ENCODE data around the gene SLC4A1.

Gene SLC4A1

DNA sequence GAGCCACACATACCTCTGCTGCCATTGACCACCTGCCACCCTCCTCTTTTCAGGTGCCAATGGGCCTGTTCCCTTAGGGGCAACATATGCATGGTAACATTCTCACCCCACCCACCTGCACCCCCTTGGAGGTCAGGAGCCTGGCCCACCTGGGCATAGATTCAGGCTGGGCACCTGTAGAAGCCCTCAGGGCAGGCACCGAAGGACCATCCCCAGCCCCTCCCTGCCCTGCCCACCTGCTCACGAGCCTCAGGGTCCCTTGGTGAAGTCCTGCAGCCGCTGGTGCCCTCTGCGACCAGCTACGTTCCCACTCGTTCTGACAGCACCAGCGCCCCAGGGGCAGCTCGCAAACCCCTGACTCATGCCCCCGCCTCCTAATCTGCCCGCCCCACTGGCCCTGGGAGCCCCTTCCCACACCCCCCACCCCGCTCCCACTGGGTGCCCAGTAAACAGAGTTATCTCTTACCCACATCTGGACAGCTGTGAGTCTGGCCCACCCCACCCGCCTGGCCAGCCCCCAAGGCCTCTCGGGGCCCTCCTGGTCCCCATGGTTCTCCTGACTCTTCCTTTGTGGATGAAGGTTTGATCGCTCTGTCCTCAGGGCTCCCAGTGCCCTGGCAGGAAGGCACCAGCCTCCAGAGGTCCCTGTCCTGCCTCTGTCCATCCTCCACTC is at the start of gene SLC4A1:
SLC4A1 (minus strand) TSS at position 318 of the 673 bp plus-strand sequence. CDS start 5,269 bp downstream, outside the sequence.
- no peak for DNase-seq

DNA sequence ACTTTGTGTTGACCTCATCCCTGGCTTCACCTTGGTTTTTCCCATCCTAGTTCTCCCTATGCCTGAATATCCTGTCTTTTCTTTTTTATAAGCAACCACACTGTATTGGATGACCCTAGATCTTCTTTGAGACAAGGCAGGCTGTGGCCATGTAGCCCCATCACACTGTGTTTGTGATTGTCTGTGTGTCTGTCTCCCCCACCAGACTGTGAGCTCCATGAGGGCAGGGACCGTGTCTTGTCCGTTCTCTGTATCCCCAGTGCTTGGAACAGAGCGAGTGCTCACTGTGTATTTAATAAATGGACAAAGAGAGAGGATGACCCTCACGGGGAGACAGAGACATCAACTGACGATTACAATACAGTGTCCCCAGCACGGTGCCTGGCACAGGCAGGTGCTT is 49.6 kb upstream of the SLC4A1 start:
- DNase-seq: no peak

DNA sequence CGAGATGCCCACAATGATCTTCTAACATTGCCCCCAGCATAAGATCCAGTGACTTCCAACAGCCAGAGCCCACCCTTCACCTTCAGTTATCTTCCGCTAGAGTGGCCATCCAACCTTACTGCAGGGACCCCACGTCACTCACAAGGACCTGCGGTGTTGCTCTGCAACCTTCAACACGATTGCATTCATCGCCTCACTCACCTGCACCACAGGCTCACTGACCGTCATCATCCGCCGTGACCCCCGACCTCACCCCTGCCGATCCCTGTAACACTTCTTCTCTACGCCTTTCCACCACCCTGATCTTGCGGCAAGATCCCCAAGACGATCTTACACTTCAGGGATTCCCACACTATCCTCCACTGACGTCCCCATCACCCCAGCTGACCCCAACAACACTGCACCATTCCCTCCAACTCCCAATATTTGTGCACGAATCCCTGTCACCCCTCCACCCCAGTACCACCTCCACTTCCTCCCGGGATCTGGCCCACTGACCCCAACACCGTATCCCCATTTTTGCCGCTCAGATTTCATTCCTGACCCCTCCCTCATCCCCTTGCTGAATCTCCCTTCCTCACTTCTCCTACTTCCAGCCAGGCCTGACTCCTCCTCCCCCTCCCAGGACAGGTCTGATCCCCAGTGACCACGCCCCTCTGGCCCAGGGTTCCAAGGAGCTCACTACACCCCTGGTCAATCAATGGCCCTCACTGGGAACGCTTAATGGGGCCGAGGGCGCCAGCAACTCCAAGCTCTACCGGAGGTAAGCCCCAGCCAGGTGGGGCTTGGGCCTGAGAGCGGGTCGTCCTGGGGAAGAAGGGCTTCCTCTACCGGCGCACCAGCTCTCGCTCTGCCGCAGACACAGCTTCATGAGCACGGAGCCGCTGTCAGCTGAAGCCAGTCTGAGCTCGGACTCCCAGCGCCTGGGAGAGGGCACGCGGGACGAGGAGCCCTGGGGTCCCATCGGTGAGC is 48.1 kb upstream of the SLC4A1 start:
- no peak for DNase-seq

DNA sequence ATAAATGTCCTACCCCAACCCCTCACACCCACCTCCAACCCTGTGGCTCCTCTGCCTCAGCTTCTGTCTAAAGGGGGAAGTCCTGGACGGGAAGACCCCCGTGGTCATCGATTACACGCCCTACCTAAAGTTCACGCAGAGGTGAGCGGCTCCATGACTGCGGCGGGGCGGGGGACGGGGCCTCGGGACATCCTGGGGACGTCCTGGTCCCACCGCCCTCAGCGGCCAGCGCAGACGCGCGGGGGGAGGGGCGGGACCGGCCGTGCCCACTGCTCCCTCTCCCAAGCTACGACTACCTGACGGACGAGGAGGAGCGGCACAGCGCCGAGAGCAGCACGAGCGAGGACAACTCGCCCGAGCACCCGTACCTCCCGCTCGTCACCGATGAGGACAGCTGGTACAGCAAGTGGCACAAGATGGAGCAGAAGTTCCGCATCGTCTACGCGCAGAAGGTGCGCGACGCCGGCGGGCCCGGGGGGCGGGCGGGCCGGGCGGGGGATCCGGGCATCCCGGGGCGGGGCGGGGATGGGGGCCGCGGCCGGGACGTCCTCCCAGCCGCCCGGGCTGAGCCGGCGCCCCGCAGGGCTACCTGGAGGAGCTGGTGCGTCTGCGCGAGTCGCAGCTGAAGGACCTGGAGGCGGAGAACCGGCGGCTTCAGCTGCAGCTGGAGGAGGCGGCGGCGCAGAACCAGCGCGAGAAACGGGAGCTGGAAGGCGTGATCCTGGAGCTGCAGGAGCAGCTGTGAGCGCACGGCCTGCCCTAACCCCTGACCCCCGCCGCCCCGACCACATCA is 47.1 kb upstream of the SLC4A1 start:
- no peak for DNase-seq

DNA sequence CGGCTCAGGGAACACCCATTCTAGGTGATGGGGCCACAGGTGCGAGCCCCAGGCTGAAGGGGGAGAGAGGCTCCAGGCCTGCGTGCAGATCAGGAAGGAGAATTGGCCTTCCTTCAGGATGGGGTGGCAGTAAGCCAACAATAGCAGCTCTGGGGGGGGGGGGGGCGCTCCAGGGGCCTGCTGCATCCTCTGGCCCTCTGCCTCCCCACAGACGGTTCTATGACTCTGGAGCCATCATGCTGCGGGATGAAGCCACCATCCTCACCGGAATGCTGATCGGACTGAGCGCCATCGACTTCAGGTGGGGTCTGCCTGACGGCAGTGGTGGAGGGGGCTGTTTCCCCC is 46.6 kb upstream of the SLC4A1 start:
- DNase-seq: no peak

DNA sequence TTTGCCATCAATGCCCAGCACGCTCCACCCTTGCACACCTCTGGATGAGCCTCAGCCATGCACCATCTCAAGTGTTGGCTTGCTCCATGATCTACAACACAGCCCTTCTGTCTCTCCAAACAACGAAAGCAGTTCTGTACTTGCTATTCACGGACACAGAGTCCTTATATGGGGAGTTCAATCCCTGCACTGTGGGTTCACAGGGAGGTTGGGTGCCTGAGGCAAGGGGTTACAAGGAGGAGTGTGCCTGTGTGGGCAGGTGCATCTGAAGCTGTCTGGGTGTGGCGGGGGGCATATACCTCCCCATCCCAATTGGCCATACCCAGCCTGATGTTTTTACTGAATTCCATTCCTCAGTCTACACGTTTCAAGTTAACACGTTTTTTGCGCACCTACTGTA is 46.1 kb upstream of the SLC4A1 start:
- no peak for DNase-seq

DNA sequence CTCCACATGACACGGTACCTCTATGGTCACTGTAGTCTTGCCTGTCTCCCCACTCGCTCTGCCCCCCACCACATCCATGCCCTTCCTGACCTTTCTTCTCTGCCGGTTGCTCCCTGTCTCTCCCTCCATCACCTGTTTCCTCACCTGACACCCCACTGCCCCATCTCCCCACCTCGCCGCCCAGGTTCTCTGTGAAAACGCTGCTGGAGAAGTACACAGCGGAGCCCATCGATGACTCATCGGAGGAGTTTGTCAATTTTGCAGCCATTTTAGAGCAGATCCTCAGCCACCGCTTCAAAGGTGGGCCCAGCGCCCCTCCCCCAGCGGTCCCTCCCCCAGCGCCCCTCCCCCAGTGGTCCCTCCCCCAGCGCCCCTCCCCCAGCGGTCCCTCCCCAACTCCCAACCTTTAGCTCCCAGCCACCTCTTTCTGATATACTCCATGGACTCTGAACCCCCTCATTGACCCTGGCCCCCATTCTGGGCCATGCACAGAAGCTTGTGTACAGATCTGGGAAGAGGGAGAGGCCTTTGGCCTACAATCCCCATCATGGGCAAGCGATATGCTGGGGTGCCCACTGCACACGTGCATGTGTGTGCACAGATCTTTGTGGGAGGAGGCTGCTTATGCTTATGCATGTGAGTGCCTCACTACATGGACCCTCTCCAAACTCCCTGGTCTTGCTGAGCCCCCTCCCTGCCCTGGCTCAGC is 44.6 kb upstream of the SLC4A1 start:
- DNase-seq: no peak

DNA sequence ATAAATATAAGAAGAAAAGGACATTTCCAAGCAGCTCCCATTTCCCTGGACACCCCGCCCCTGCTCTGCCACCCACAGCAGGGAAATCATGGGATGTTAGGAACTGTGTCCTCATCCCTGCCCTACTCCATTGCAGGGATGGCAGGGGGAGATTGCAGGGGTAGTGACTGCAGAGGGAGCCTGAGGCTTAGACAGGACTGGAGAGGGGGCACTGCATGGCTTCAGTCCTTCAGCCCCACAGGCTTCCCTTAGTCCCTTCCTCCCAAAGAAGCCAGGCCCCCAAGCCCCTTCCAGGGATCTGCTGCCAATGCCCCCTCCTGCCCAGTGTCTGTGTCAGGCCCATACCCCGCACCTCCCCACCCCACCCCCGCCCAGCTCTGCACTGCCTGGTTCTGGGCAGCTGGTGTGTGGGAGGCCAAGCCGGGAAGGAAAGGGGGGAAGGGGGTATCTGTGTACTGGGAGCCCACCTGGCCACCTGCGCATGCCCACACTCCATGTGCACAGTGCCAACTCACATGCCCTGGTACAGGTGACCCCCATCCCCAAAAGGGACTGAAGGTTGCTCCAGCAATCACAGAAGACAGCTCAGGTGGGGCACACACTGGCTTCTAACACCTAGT is 43.7 kb upstream of the SLC4A1 start:
- DNase-seq: no peak

DNA sequence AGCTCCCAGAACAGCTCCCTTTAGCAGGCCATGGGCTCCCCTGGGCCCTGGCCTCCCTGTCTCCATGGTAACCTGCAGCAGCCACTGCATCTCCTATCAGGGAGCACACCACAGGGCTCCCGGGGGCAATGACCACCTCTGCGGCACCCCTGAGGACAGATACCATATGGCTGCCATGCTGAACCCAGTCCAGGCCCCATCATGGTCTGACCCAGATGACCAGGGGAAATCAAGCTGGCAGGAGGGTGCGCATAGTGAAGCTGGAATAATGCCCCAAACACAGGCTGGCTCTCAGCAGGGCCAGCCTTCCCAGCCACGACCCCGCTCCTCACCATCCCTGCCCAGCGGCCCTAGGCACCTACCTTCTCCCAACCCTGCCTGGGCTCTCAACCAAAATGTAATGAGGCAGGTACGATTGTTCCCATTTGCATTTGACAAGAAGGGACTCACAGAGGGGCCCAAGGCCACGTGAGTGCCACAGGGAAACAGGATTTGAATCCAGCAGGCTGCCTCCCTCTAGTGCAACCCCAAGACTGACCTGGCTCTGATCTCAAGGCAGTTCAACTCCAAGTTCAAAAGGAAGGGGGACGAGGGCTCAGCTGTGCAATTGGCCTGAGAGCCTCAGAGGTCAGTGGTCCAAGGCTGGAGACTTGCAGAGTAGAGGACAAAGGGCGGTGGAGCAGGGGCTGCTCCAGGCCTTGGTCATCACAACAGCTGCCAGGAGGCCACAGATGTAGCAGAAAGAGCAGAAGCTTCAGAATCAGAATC is 42.9 kb upstream of the SLC4A1 start:
- no peak for DNase-seq

DNA sequence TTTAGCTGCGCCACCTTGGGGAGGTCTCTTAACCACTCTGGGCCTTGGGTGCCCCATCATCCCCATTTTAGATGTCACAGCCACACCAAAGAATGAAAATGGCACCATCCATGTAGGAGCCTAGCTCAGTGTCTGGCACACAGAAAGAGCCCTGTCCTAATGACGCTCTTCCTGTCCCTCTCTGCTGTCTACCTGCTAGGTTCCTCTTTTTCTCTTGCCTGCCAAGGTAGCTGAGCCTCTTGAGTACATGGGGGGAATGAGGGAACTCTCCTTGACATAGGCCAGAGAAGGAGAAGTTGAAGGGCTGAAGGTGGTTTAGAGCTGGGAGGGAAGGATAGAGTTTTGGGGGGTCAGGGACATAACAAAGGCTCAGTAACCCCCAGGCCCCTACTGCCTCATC is 42.3 kb upstream of the SLC4A1 start:
- DNase-seq: no peak

DNA sequence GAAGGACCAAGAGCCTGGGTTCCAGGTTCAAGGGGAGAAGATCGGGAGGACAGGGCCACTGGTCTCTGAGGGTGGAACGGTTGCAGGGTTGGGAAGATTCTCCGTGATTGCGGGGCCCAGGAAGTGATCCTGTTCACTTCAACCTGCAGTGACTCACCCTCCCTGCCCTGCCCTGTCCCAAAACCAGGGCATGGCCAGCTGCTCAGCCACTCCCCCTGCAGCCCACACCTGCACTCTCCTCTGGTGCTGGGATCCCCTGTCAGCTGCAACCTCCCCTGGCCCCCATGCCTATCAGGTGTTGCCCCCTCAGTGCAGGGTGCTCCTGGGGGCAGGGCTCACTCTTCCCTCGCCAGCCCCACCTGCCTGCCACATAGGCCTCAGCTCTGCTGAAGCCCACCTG is 41.5 kb upstream of the SLC4A1 start:
- no peak for DNase-seq

DNA sequence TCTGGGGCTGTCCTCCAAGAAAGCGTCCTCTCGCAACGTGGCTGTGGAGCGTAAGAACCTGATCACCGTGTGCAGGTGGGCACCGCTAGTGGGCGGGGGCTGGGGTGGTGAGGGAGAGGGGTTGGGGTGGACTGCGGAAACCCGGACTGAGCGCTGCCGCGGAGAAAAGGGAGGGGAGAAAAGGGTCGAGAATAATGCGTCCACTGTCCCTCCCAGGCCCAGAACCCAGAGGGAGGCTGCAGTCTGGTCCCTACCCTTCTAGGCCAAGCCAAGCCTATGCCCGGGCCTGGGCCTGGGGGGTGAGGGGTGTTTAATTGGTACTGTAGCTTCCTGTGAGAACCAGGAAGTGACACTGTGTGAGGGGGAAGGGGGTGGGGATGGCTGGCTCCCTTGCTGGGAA is 40.9 kb upstream of the SLC4A1 start:
- DNase-seq: no peak

DNA sequence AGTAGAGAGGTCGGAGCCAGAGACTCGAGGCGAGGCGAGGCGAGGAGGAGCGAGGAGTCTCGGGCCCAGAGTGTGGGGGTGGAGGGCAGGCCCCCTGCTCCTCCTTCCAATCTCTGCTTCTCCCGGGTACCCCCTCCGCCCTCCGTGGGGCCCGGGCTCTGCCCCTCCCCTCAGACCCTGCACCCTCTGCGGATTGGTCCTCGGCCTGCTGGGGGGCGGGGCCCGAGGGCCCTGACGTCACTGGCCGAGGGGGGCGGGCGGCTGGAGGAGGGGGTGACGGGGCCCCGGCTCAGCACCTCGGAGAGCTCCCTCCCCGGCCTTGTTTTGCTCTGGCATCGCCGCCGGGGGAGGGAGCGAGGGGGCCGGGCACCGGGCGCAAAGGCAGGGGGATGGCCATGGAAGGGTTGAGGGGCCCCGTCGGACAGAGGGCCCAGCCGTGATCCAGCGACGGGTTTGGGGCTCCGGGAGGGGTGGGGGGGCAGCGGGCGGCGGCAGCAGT is 40.4 kb upstream of the SLC4A1 start, which contains the start of gene RUNDC3A:
RUNDC3A (plus strand) TSS at position 282 of the 499 bp plus-strand sequence. CDS start 232 bp downstream, outside the sequence.
- peak; percentile 46 for DNase-seq

DNA sequence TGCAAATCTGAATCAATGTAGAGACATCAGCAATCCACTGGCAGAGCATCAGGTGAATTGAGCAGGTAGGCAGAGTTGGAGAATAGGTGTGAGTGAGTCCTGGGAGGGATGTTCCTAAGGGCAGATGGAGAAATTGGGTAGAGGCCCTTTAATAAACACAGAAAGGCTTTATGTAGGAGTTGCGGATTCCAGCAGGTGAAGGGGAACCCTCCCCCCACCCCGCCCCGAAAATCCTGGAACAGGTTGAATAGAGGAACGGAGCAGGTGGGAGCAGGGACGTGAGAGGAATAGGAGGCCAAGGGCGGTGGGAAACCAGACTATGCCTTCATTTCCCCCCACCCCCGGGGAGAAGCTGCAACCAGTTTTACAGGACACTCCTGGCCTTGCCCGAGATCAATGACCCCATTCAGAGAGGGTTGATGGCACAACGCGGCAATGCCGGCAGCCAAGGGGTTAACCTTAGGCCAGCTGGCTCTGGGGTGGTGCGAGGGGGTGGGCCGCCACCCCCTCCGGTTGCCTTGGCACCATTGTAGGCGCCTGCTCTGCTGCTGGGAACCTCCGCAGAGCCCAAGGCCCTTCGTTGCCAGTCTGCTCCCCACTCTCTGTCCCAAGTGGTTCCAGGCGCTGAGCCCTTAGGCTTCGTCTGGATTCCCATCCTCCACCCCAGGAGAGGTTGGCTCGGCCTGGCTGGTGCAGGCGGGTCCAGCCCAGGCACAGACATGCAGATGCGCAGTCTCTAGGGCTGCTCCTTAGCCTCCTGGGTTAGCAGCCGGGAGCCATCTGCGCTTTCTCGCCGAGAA is 39.7 kb upstream of the SLC4A1 start:
- no peak for DNase-seq

DNA sequence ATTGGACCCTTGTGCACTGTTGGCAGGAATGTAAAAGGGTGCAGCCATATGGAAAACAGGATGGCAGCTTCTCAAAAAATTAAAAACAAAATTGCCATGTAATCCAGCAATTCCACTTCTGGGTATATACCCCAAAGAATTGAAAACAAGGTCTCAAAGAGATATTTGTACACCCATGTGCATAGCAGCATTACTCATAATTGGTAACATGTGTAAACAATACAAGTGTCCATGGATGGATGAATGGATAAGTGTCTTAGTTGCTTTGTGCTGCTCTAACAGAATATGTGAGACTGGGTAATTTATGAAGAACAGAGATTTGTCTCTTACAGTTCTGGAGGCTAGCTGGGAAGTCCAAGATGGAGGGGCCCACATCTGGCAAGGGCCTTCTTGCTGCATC is 36.7 kb upstream of the SLC4A1 start:
- no peak for DNase-seq

DNA sequence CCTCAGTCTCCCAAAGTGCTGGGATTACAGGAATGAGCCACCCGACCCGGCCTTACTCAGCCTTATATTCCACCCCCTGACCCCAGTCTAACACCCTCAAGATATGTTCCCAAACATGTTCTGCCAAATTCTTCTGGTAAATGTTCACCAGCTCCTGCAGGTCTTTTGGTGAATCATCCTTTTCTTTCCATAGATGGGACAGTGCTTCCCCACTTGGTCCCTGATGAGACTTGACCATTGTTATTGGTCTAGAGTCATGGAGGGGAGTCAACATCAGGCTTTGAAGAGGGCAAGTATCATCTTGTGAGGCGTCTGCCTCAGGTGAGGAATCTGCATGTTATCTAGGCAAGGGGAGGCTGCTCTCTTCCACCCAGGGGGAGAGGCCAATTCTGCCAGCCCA is 30.0 kb upstream of the SLC4A1 start:
- DNase-seq: no peak

DNA sequence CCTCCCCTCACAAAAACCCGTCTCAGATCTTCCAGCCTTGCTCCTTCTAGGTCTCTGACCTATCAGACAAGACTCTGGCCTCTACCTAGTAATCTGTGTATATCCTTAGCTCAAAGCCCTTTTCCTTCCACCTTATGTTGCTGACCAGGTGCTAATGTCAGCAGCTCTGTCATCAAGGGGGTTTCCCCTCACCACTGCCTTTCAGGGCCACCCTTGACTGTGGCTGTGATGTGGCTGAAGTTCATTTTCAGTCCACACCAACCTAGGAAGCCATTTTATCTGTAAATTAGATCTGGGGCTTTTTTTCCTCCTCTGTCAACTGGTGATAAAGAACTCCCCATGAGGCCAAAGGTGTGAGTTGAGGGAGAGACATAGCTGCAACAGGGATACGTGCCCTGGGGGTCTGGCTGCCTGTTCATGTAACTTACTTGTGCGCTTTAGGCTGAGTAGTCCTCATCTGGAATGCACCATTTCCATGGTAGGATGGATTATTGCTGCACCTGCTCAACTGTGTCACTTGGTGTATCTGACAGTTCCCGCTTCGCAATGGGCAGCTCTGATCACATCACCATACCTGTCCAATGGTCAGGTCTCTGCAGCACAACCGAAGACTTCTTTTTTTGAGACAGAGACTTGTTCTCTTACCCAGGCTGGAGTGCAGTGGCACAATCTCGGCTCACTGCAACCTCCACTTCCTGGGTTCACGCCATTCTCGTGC is 25.7 kb upstream of the SLC4A1 start:
- DNase-seq: no peak

DNA sequence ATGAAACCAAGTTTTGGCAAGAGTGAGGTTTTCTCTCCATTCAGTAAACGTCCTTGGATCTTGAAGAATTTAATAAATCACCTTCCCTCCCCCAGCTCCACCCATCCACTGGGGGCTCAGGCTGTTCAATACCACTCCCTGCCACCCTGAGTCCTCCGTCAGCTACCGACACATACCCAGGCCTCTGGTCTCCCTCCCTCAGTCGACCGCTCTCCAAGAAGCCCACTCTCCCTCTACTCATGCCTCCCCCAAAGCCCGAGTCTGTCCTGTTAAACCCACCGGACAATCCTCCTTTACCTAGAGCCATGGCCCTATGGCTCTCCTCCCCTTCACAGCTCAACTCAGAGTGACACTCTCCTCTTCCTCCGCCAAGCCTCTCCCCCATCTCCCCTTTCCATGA is 19.7 kb upstream of the SLC4A1 start:
- no peak for DNase-seq

DNA sequence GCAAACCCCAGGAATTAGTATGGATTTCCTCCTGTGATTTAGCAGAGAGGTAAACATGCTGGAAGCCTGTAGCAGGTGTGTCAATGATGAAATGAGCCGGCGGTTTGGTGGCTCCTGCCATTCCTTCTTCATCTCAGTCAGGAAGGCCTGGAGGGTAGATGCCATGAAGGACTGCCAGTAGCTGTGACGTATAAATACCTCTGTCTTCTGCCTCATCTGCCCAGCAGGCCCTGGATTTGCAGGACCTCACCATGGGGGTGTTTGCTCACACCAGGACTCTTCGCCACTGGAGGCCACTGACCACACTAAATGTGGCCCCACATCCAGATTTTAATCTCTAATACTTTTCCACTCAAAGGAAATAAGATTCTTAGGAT is 16.1 kb upstream of the SLC4A1 start:
- DNase-seq: no peak

Measured in GOT3 (cell line).